ENCODE measurements around the gene TNPO3. TPM values are rescaled to one million over a fixed set of nuclear protein-coding genes. Genes with fewer than 3 reads are reported as not detected.

TNPO3 gene
- total and polyA plus RNA-seq, 8 donors, result 32.5 to 40.5 (median 37.5) TPM

- ATAC-seq (no peak), DNase-seq (no peak)
- H3K4me3 ChIP-seq, result no peak overlapping the region
- peaks cover 3 to 99% of the 10 kb centered on the region in 2 donors for H3K36me3 ChIP-seq
- H3K4me1 ChIP-seq, result no peaks in the 10 kb centered on the region
- no peaks in the 10 kb centered on the region for H3K27me3 ChIP-seq
- no peak for TF ChIP-seq CTCF (IDR thresholded peaks at IDR 0.05)
- no peak overlapping the region for H3K27ac ChIP-seq
- no peaks in the 10 kb centered on the region for H3K9me3 ChIP-seq
- intact Hi-C loops (cut with DNase I), result no loop called here
These were observed 68.3 kb downstream of the TNPO3 start for GRCh38 chr7:128986609-128987008.

- no peak overlapping the region for H3K27ac ChIP-seq
- no peak for TF ChIP-seq CTCF (IDR thresholded peaks at IDR 0.05)
- no peaks in the 10 kb centered on the region for H3K9me3 ChIP-seq
- H3K4me3 ChIP-seq, result no peak overlapping the region
- ATAC-seq (no peak), DNase-seq (no peak)
- no peaks in the 10 kb centered on the region for H3K27me3 ChIP-seq
- intact Hi-C loops (cut with DNase I), result no loop called here
- H3K4me1 ChIP-seq, result no peaks in the 10 kb centered on the region
- peaks cover 0 to 99% of the 10 kb centered on the region in 2 donors for H3K36me3 ChIP-seq
These were observed 69.3 kb downstream of the TNPO3 start for GRCh38 chr7:128985660-128986059.

GRCh38 chr7:128982105-128982504, 72.8 kb downstream of the TNPO3 start:
- H3K27ac ChIP-seq, result no peak overlapping the region
- H3K9me3 ChIP-seq, result no peaks in the 10 kb centered on the region
- TF ChIP-seq CTCF (IDR thresholded peaks at IDR 0.05), result no peak
- H3K4me3 ChIP-seq, result no peak overlapping the region
- peaks cover 0 to 99% of the 10 kb centered on the region in 2 donors for H3K36me3 ChIP-seq
- ATAC-seq (no peak), DNase-seq (no peak)
- H3K27me3 ChIP-seq, result no peaks in the 10 kb centered on the region
- H3K4me1 ChIP-seq, result no peaks in the 10 kb centered on the region
- intact Hi-C loops (cut with DNase I), result no loop called here

GRCh38 chr7:128974241-128974934, 80.5 kb downstream of the TNPO3 start:
- no peak for TF ChIP-seq CTCF (IDR thresholded peaks at IDR 0.05)
- intact Hi-C loops (cut with DNase I), result no loop called here
- DNase-seq (no peak), ATAC-seq (no peak)
- Histone ChIP-seq H3K9me3 (no peaks in the 10 kb centered on the region), H3K27me3 (no peaks in the 10 kb centered on the region), H3K27ac (no peak overlapping the region), H3K4me3 (no peak overlapping the region), H3K36me3 (peaks cover 5 to 97% of the 10 kb centered on the region in 2 donors), H3K4me1 (no peaks in the 10 kb centered on the region)

- H3K4me1 ChIP-seq, result peaks cover 2 to 4% of the 10 kb centered on the region in 2 donors
- intact Hi-C loops (cut with DNase I), result no loop called here
- ATAC-seq, result no peak
- no peak for DNase-seq
- no peaks in the 10 kb centered on the region for H3K9me3 ChIP-seq
- H3K27me3 ChIP-seq, result no peaks in the 10 kb centered on the region
- H3K27ac ChIP-seq, result no peak overlapping the region
- TF ChIP-seq CTCF (IDR thresholded peaks at IDR 0.05), result no peak
- H3K36me3 ChIP-seq, result peaks cover 5 to 94% of the 10 kb centered on the region in 2 donors
- H3K4me3 ChIP-seq, result no peak overlapping the region
These were observed 86.3 kb downstream of the TNPO3 start for GRCh38 chr7:128968624-128969023.

Data from left lung (tissue), 10 donors.